Ectodermal cell (in vitro differentiated cells): Measurements from ENCODE around the gene EFHD2.
"Not testable (repeated sequence)": the region's sequence is repeated elsewhere in the genome, so short reads cannot be mapped to it uniquely, and the experiment has no call there.

Source experiments
- H3K27ac ChIP-seq: 2 replicates; pipeline ENCODE4 v1.7.0; 2013; ENCODE audit warnings: mild to moderate bottlenecking, low read depth, low read length; ENCODE audit not compliant: insufficient read depth, poor library complexity, severe bottlenecking
- H3K27me3 ChIP-seq: 2 replicates; pipeline ENCODE4 v1.7.0; 2013; ENCODE audit warnings: mild to moderate bottlenecking, low read length; ENCODE audit not compliant: insufficient read depth, control insufficient read depth, poor library complexity, severe bottlenecking
- H3K36me3 ChIP-seq: one replicate; pipeline ENCODE4 v1.7.0; 2013; ENCODE audit warnings: low read length; ENCODE audit not compliant: control insufficient read depth, insufficient read depth
- H3K4me1 ChIP-seq: one replicate; pipeline ENCODE4 v1.7.0; 2013; ENCODE audit warnings: low read length; ENCODE audit not compliant: control insufficient read depth, insufficient read depth
- H3K4me3 ChIP-seq: 2 replicates; pipeline ENCODE4 v1.7.0; 2013; ENCODE audit warnings: low read depth, low read length, control low read depth; ENCODE audit not compliant: insufficient read depth
- H3K9me3 ChIP-seq: 2 replicates; pipeline ENCODE4 v1.7.0; 2013; ENCODE audit warnings: mild to moderate bottlenecking, low read length, moderate library complexity; ENCODE audit not compliant: control insufficient read depth
- WGBS, 2 experiments: methylation state at CpG; one replicate each; pipeline ENCODE4 v1.1.7; 2013; ENCODE audit warnings: missing lambda C conversion rate in 2 of 2; 5-methylcytosine and 5-hydroxymethylcytosine counted together

Gene EFHD2

DNA sequence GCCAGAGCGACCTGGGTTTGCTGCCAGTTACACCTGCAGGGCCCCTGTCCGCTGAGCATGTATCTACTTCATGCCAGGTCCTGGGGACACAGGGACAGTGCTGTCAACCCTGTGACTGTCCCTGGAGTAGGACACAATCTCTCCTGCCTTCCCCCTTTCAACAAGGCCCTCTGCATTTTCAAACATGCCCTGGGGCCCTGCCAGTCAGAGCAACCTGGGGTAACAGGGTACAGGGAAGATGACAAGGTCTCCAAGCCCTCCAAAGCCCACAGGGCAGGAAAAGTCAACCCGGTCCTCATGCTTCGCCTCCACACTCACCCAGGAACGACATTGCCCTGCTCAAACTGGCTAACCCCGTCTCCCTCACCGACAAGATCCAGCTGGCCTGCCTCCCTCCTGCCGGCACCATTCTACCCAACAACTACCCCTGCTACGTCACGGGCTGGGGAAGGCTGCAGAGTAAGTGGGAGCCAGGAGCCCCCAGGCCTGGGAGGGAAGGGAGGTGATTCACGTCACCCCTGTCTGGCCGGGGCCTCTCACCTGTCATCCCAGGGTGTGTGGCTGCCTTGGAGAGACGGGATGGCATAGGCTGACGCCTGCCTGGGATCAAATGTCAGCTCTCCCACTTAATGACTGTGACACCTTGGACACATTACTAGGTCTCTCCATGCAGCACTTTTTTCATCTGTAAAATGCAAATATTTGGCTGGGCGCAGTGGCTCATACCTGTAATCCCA is 53.5 kb downstream of the EFHD2 start:
- H3K27ac ChIP-seq, H3K4me1 ChIP-seq, H3K36me3 ChIP-seq, H3K9me3 ChIP-seq, H3K27me3 ChIP-seq, H3K4me3 ChIP-seq: not testable (repeated sequence)
- WGBS, 2 experiments, result 80 to 84% methylated on average over 9 to 12 of the region's 15 CpGs

DNA sequence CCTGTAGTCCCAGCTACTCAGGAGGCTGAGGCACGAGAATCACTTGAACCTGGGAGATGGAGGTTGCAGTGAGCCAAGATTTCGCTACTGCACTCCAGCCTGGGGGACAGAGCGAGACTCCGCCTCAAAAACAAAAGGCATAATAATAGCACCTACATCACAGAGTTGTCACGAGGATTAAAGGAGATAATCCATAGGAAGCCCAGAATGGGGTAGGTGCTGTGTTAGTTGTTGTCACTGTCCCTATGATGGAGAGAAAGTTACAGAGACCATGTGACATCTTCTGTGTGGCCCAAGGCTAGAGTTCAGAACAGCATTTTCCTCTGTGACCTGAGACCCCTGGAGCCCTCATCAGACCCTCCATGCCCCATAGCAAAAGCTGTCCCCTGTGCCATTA is 54.2 kb downstream of the EFHD2 start:
- H3K9me3 ChIP-seq, H3K4me1 ChIP-seq, H3K36me3 ChIP-seq, H3K4me3 ChIP-seq, H3K27ac ChIP-seq, H3K27me3 ChIP-seq: not testable (repeated sequence)
- 87 to 88% methylated on average over 5 of the region's 5 CpGs for WGBS, 2 experiments

DNA sequence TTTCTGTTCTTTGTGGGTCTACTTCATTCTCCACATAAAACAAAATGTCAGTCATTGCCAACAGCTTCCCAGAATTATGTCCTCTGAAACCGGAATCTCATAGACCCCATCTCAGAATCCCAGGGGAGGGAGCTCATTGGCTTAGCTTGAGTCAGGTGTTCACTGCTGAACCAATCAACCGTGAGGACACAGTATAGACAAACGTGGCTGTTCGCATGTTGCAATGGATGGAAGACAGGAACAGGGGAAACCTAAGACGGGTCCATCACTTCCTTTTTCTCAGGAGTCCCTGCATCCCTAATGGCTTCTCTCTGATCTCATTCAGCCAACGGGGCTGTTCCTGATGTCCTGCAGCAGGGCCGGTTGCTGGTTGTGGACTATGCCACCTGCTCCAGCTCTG is 56.0 kb downstream of the EFHD2 start:
- Histone ChIP-seq H3K4me3 (no peak overlapping the region), H3K27ac (no peak overlapping the region), H3K27me3 (no peaks in the 10 kb centered on the region), H3K9me3 (no peaks in the 10 kb centered on the region), H3K36me3 (no peaks in the 10 kb centered on the region), H3K4me1 (no peaks in the 10 kb centered on the region)
- 90 to 92% methylated on average over 7 of the region's 7 CpGs for WGBS, 2 experiments

DNA sequence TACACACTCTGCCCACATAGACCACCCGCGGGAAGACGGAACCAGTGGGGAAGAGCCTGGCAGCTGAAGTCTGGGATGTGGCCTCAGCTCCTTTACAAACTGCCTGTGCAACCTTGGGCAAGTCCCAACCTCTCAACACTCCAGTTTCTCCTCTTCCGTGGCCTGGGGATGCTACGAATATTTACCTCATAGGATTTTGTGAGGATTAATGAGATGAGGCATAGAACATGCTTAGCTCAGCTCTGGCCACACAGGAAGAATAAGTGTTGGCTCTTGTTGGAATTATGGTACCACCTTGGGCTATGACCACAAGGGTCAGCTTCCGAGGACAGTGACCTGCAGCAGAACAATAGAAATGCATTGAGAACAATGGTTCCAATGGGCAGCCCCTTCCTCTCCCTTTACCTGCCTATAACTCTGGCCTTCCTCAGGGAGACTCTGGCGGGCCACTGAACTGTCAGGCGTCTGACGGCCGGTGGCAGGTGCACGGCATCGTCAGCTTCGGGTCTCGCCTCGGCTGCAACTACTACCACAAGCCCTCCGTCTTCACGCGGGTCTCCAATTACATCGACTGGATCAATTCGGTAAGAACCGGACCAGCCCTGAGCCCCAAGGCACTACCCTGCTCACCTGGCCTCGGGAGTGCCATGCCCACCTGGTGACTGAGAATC is 57.4 kb downstream of the EFHD2 start:
- H3K27ac ChIP-seq, H3K4me1 ChIP-seq, H3K4me3 ChIP-seq, H3K9me3 ChIP-seq, H3K27me3 ChIP-seq, H3K36me3 ChIP-seq: not testable (repeated sequence)
- 95 to 97% methylated on average over 18 to 22 of the region's 22 CpGs for WGBS, 2 experiments

DNA sequence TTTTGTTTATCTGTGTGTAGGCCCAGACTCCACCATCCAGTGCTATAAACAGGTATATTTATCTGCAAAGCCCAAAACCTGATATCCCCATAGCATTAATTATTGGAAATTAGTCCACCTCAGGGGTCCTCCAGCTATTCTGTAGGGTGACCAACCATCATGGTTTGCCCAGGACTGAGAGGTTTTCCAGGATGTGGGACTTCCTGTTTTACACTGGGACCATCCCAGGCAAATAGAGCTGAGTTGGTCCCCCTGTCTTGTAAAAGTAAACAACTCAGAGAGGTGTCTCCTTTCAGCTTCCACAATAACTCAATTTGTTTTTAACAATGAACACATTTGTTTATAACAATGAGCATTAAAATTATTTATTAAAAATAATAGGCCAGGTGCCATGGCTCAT is 58.5 kb downstream of the EFHD2 start:
- no peak overlapping the region for H3K4me3 ChIP-seq

DNA sequence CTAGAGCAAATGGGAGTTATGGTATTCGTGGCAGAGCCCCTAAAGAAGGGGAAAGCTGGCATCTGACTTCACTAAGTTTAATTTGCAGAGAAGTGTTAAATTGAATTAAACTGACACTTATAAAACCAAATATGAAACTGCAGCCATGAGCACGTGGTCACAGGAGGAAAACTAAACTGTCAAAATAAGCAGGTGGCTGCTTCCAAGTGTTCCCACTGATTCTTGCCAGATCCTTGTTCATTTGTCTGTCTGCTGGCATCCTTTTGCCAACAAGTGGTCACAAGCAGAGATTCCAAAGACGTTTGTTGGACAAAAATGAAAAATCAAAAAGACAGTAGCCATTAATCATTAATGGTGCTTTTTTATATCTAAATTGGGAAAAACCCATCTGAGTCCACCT is 59.7 kb downstream of the EFHD2 start:
- Histone ChIP-seq H3K9me3 (no peaks in the 10 kb centered on the region), H3K4me3 (no peak overlapping the region)
- 90 to 93% methylated on average over 3 of the region's 3 CpGs for WGBS, 2 experiments

More for the DNA sequence above, 58.5 kb downstream of the EFHD2 start:
- no peaks in the 10 kb centered on the region for H3K4me1 ChIP-seq
- H3K36me3 ChIP-seq, result no peaks in the 10 kb centered on the region
- no peaks in the 10 kb centered on the region for H3K27me3 ChIP-seq
- no peak overlapping the region for H3K27ac ChIP-seq
- no peaks in the 10 kb centered on the region for H3K9me3 ChIP-seq

DNA sequence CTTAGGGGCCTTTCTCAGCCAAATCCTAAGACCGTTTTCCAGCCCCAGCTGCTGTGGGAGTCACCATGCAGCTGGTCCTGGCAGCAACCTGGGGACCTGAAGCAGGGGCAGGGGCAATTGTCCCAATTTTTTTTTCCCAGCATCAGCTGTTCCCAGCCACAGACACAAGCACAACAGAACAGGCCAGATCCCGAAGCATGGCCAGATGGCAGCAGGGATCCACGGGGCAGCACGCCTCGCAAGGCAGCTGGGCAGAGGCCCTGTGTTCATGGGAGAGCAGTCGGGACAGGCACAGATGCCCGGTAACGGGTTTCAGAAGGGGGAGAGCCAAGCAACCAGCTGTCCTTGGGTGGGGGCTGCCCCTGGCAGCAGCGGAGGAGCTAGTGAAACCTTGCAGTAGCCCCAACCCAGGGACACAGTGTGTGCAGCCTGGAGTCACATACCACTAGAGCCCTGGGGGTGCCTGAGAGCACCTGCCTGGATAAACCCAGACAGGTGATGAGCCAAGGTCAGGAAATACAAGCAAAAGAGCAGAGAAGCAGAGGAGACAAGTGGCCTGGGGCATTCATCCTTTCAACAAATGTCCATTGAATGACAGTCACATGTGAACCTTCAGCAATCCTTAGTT is 60.2 kb downstream of the EFHD2 start:
- H3K9me3 ChIP-seq, H3K27me3 ChIP-seq, H3K4me3 ChIP-seq, H3K36me3 ChIP-seq, H3K4me1 ChIP-seq, H3K27ac ChIP-seq: not testable (repeated sequence)
- 90 to 94% methylated on average over 9 of the region's 9 CpGs for WGBS, 2 experiments

More for the DNA sequence above, 59.7 kb downstream of the EFHD2 start:
- H3K4me1 ChIP-seq, result no peaks in the 10 kb centered on the region
- H3K27me3 ChIP-seq, result no peaks in the 10 kb centered on the region
- no peaks in the 10 kb centered on the region for H3K36me3 ChIP-seq
- no peak overlapping the region for H3K27ac ChIP-seq

DNA sequence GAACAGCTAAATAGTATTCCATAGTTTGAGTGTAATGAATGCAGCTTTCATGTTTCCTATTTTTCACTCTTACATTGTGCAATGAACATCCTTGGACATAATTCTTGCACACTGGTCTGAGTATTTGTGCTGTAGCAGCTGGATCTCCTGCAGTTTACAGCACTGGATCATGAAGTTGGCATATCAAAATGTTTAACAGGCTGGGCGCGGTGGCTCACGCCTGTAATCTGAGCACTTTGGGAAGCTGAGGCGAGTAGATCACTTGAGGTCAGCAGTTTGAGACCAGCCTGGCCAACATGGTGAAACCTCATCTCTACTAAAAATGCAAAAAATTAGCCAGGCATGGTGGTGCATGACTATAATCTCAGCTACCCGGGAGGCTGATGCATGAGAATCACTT is 61.4 kb downstream of the EFHD2 start:
- not testable (repeated sequence) for H3K36me3 ChIP-seq, H3K9me3 ChIP-seq
- WGBS, 2 experiments, result 91 to 93% methylated on average over 5 of the region's 5 CpGs

DNA sequence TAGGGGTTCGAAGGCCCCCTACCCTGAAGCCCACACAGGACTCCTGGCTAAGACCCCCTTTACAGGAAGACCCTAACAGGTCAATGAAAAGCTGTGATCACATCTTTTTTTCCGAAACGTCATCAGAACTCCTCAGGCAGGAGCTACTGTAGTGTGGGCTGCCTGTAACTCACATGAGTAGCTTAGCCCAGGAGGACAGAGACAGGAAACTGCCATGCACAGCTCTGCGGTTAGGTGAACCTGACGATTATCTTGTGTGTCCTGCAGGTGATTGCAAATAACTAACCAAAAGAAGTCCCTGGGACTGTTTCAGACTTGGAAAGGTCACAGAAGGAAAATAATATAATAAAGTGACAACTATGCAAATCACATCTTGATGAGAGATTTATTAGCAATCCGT is 62.0 kb downstream of the EFHD2 start:
- 92 to 93% methylated on average over 6 of the region's 6 CpGs for WGBS, 2 experiments
- H3K4me1 ChIP-seq, H3K36me3 ChIP-seq, H3K9me3 ChIP-seq, H3K27ac ChIP-seq, H3K4me3 ChIP-seq, H3K27me3 ChIP-seq: not testable (repeated sequence)

More for the DNA sequence above, 61.4 kb downstream of the EFHD2 start:
- H3K4me1 ChIP-seq, H3K27me3 ChIP-seq, H3K27ac ChIP-seq, H3K4me3 ChIP-seq: not testable (repeated sequence)

DNA sequence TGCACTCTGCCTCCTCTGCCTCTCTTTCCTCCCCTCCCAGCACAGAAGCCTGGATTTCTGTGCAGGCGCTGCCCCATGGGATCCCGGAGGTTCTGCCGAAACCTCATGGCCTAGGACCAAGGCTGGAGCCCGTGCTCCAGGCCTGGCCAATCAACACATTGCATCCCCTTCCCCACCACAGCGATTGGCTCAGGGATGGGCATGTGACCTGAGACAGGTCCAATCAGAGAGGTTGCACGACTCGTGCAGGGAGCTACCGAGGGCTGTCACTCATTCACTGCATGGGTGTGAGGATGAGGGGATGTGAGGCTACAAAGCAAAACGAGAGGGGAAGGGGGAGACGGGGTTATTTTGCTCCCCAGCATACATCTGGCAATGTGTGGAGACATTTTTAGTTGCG is 62.9 kb downstream of the EFHD2 start:
- H3K9me3 ChIP-seq, result no peaks in the 10 kb centered on the region
- H3K27me3 ChIP-seq, result no peaks in the 10 kb centered on the region
- WGBS, 2 experiments, result 90 to 93% methylated on average over 11 of the region's 11 CpGs
- H3K4me1 ChIP-seq, result no peaks in the 10 kb centered on the region
- no peak overlapping the region for H3K4me3 ChIP-seq
- H3K36me3 ChIP-seq, result no peaks in the 10 kb centered on the region
- no peak overlapping the region for H3K27ac ChIP-seq
